Osteocyte (in vitro differentiated cells): ENCODE measurements around the gene MPLKIP. TPM values are rescaled to one million over a fixed set of nuclear protein-coding genes. Genes with fewer than 3 reads are reported as not detected.

Source experiments
- DNase-seq: peaks from one replicate; pipeline ENCODE4 v3.0.0; 2021; ENCODE audit warnings: mixed read lengths; ENCODE audit not compliant: unreplicated experiment; ENCODE audit errors: extremely low spot score
- H3K27ac Mint-ChIP-seq: one replicate; pipeline ENCODE4 v1.8.0; 2021; ENCODE audit warnings: mild to moderate bottlenecking, mixed read lengths; ENCODE audit not compliant: unreplicated experiment
- H3K27me3 Mint-ChIP-seq: one replicate; pipeline ENCODE4 v1.8.0; 2021; ENCODE audit warnings: mixed read lengths; ENCODE audit not compliant: unreplicated experiment
- H3K36me3 Mint-ChIP-seq: one replicate; pipeline ENCODE4 v1.8.0; 2021; ENCODE audit warnings: mixed read lengths; ENCODE audit not compliant: unreplicated experiment
- H3K4me1 Mint-ChIP-seq: one replicate; pipeline ENCODE4 v1.8.0; 2021; ENCODE audit warnings: mixed read lengths; ENCODE audit not compliant: unreplicated experiment
- H3K4me3 Mint-ChIP-seq: one replicate; pipeline ENCODE4 v1.8.0; 2021; ENCODE audit warnings: mild to moderate bottlenecking, moderate library complexity, mixed read lengths; ENCODE audit not compliant: unreplicated experiment
- H3K9me3 Mint-ChIP-seq: one replicate; pipeline ENCODE4 v1.8.0; 2021; ENCODE audit warnings: mixed read lengths; ENCODE audit not compliant: unreplicated experiment
- total RNA-seq: library from RNA; stranded (reverse); gene quantifications from 2 replicates; pipeline ENCODE4 v1.2.1, GENCODE V29; 2021
- TF ChIP-seq, protein P1 (sequence below): fragments of 200-600 bp; sonication (generic); IDR thresholded peaks from 2 replicates; pipeline ENCODE4 v1.5.0; 2021; ENCODE audit warnings: antibody characterized with exemption, mild to moderate bottlenecking, moderate library complexity

The MPLKIP gene
- total RNA-seq, 1 donor from 2014 or later = 43.4 TPM

- Mint-ChIP-seq H3K4me1 (peaks cover 5% of the 10 kb centered on the region), H3K36me3 (peaks cover 39% of the 10 kb centered on the region), H3K4me3 (no peak overlapping the region), H3K27ac (no peak overlapping the region), H3K9me3 (no peaks in the 10 kb centered on the region), H3K27me3 (no peaks in the 10 kb centered on the region)
- DNase-seq = no peak
- TF ChIP-seq, protein P1, sequence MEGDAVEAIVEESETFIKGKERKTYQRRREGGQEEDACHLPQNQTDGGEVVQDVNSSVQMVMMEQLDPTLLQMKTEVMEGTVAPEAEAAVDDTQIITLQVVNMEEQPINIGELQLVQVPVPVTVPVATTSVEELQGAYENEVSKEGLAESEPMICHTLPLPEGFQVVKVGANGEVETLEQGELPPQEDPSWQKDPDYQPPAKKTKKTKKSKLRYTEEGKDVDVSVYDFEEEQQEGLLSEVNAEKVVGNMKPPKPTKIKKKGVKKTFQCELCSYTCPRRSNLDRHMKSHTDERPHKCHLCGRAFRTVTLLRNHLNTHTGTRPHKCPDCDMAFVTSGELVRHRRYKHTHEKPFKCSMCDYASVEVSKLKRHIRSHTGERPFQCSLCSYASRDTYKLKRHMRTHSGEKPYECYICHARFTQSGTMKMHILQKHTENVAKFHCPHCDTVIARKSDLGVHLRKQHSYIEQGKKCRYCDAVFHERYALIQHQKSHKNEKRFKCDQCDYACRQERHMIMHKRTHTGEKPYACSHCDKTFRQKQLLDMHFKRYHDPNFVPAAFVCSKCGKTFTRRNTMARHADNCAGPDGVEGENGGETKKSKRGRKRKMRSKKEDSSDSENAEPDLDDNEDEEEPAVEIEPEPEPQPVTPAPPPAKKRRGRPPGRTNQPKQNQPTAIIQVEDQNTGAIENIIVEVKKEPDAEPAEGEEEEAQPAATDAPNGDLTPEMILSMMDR = no peak
These were observed 39.2 kb downstream of the MPLKIP start for GRCh38 chr7:40095230-40095629.

DNA sequence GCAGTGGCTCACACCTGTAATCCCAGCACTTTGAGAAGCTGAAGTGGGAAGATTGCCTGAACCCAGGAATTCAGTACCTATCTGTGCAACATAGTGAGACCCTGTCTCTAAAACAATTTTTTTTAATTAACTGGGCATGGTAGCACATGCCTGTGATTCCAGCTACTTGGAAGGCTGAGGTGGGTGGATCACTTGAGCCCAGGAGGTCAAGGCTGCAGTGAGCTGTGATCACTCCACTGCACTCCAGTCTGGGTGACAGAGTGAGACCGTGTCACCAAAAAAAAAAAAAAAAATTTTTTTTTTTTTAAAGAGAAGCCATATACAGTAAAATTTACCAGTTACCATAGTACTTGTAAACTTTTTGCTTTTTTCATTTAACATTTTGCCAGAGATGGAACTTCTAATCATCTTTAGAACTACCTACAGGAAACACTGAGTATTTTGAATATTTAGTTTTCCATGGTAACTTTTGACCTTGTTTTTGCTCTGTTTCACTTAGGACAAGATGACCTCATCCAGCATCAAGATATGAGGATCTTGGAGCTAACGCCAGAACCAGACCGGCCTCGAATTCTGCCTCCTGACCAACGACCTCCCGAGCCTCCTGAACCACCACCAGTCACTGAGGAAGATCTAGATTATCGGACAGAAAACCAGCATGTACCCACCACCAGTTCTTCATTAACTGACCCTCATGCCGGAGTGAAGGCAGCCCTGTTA lies 40.6 kb downstream of the MPLKIP start:
- Mint-ChIP-seq H3K9me3 (no peaks in the 10 kb centered on the region), H3K4me1 (peaks cover 5% of the 10 kb centered on the region), H3K27me3 (no peaks in the 10 kb centered on the region), H3K4me3 (no peak overlapping the region), H3K27ac (peak overlapping the region; percentile 52), H3K36me3 (peaks cover 50% of the 10 kb centered on the region)
- no peak for DNase-seq
- TF ChIP-seq, protein P1 = no peak

- Mint-ChIP-seq H3K4me1 (peaks cover 5% of the 10 kb centered on the region), H3K4me3 (no peak overlapping the region), H3K36me3 (peaks cover 55% of the 10 kb centered on the region), H3K27ac (peak overlapping the region; percentile 10), H3K27me3 (no peaks in the 10 kb centered on the region), H3K9me3 (no peaks in the 10 kb centered on the region)
- TF ChIP-seq, protein P1 = no peak
- DNase-seq = no peak
These were observed 42.2 kb downstream of the MPLKIP start for GRCh38 chr7:40092182-40092581.

- no peaks in the 10 kb centered on the region for H3K9me3 Mint-ChIP-seq
- TF ChIP-seq, protein P1 = no peak
- H3K27me3 Mint-ChIP-seq = no peaks in the 10 kb centered on the region
- no peak overlapping the region for H3K4me3 Mint-ChIP-seq
- no peak overlapping the region for H3K27ac Mint-ChIP-seq
- DNase-seq = no peak
- peaks cover 7% of the 10 kb centered on the region for H3K36me3 Mint-ChIP-seq
- no peaks in the 10 kb centered on the region for H3K4me1 Mint-ChIP-seq
These were observed 56.6 kb downstream of the MPLKIP start for GRCh38 chr7:40077849-40078248.

Other genes with a start within 250 kb of the MPLKIP start
- 58.7 and 60.6 TPM in 2 replicates for gene CDK13, start 184.4 kb downstream of the MPLKIP start, total RNA-seq
- gene SUGCT, start 383 bp upstream of the MPLKIP start, total RNA-seq = 11.9 and 14.1 TPM in 2 replicates